OCI-LY7 (cell line): ENCODE measurements around the gene ZNF232. TPM values are rescaled to one million over a fixed set of nuclear protein-coding genes. Genes with fewer than 3 reads are reported as not detected.

Experiments
- BruUV-seq: library from RNA; stranded (reverse); fragments of 400-500 nt; replicated peaks from 2 replicates; lab custom pipeline; 2021; lab: Mats Ljungman, UMichigan
- CTCF ChIA-PET: fragments of 300-600 bp; sonication (Branson Sonifier 250); formaldehyde crosslinking; loops from one replicate; lab custom pipeline; 2022; ENCODE audit warnings: antibody characterized with exemption; ENCODE audit not compliant: unreplicated experiment; lab: Charles Lee
- POLR2A ChIA-PET: fragments of 300-600 bp; sonication (Branson Sonifier 250); formaldehyde crosslinking; loops from one replicate; lab custom pipeline; 2022; ENCODE audit warnings: antibody characterized with exemption; lab: Charles Lee
- DNase-seq: peaks from one replicate; pipeline ENCODE4 v3.0.0-alpha.2; 2015; ENCODE audit warnings: low spot score
- H2AFZ ChIP-seq: fragments of 200-600 bp; sonication (generic), shearing (Covaris generic); 2 replicates; pipeline ENCODE4 v1.6.1; 2014; ENCODE audit warnings: mild to moderate bottlenecking, antibody characterized with exemption, low read length, moderate library complexity
- H3K27ac ChIP-seq: fragments of 200-600 bp; sonication (generic); 2 replicates; pipeline ENCODE4 v1.5.1; 2014; ENCODE audit warnings: mixed run types, low read depth, mild to moderate bottlenecking, moderate library complexity, low read length, inconsistent platforms; ENCODE audit not compliant: poor library complexity, severe bottlenecking
- H3K36me3 ChIP-seq: fragments of 200-600 bp; sonication (generic); 2 replicates; pipeline ENCODE4 v1.6.1; 2014; ENCODE audit warnings: mild to moderate bottlenecking, antibody characterized with exemption, low read length, moderate library complexity, mixed read lengths; ENCODE audit not compliant: insufficient read depth
- H3K4me1 ChIP-seq: fragments of 200-600 bp; sonication (generic); 2 replicates; pipeline ENCODE4 v1.5.1; 2014; ENCODE audit warnings: mild to moderate bottlenecking, low read length; ENCODE audit not compliant: insufficient read depth, poor library complexity, severe bottlenecking
- H3K4me2 ChIP-seq: fragments of 200-600 bp; sonication (generic); 2 replicates; pipeline ENCODE4 v1.6.1; 2014; ENCODE audit warnings: mild to moderate bottlenecking, low read length
- H3K4me3 ChIP-seq: fragments of 200-600 bp; sonication (generic); 2 replicates; pipeline ENCODE4 v1.5.1; 2014; ENCODE audit warnings: mild to moderate bottlenecking, low read depth, low read length; ENCODE audit not compliant: poor library complexity, severe bottlenecking
- H3K79me2 ChIP-seq: fragments of 200-600 bp; sonication (generic); 2 replicates; pipeline ENCODE4 v1.6.1; 2016; ENCODE audit warnings: low read depth, mild to moderate bottlenecking, low read length, moderate library complexity, mixed read lengths; ENCODE audit not compliant: insufficient read depth
- H3K9me2 ChIP-seq: fragments of 200-600 bp; sonication (generic); 2 replicates; pipeline ENCODE4 v1.6.1; 2016; ENCODE audit warnings: mild to moderate bottlenecking, low read length, mixed read lengths; ENCODE audit not compliant: insufficient read depth
- H3K9me3 ChIP-seq: fragments of 200-600 bp; sonication (generic); 2 replicates; pipeline ENCODE4 v1.6.1; 2014; ENCODE audit warnings: mild to moderate bottlenecking, mixed run types, low read length, mixed read lengths
- H4K20me1 ChIP-seq: fragments of 200-600 bp; sonication (generic); 2 replicates; pipeline ENCODE4 v1.6.1; 2014; ENCODE audit warnings: mild to moderate bottlenecking, antibody characterized with exemption, low read length, moderate library complexity, mixed read lengths; ENCODE audit not compliant: insufficient read depth
- EZH2phosphoT487 ChIP-seq: fragments of 200-600 bp; sonication (generic); IDR thresholded peaks from 2 replicates; pipeline ENCODE4 v1.6.1; 2018; ENCODE audit warnings: low read depth, borderline replicate concordance, mild to moderate bottlenecking, mixed run types, antibody characterized with exemption, low read length, moderate library complexity, mixed read lengths
- intact Hi-C: fragments of 100-400 bp; cut with micrococcal nuclease; formaldehyde crosslinking; loops from one replicate; pipeline ENCODE4 v1.10.0; 2022; ENCODE audit not compliant: unreplicated experiment
- total RNA-seq, 2 experiments: library from RNA; depleted of rRNA in 1 of 2; stranded (reverse); fragments of >200 nt in 1 of 2; shearing (Covaris generic) in 1 of 2; gene quantifications; 2 replicates each; pipeline ENCODE4 v1.2.3, GENCODE V29; 2014 to 2022
- TF ChIP-seq, protein P1 (sequence below): fragments of 200-600 bp; sonication (generic); conservative IDR thresholded peaks from 2 replicates; pipeline ENCODE4 v1.5.1; 2014; ENCODE audit warnings: mild to moderate bottlenecking, antibody characterized with exemption, low read length, moderate library complexity, mixed read lengths

The ZNF232 gene
- total RNA-seq, 2 experiments from 2014 or later: 21.3 to 28.3 TPM

DNA sequence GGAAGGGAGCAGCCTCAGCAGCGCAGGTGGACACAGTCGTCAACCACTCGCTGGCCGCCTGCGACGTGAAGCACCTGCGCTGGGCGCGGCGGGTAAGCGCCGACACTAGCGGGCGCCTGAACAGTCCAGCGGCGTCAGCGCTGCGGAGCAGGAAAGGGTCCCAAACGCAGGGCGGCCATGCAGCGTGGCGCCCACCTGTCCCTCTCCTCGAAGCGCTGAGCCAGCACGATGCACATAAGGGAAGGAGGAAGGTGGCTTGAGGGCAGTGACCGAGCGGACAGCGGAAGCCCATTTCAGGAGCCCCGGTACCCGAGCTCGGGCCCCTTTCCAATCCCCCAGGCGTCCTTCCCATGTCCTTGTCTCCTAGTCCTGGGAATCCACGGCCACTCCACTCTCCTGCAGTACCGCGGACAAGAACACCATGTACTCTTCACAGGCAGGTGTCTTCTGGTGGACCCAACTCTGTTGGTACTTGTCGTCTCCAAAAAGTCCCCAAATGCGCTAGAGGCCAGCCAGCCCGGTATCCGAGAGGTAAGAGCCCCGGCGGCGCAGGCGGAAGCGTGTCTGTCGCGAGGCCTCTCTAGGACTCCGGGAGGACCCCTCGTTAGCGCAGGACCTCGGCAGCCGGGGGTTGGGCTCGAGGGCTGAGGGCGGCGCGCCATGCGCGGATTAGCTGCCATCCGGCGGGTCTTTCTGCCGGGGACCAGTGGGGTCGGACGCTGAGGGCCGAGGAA lies 14.4 kb downstream of the ZNF232 start:
- Histone ChIP-seq H3K79me2 (no peaks in the 10 kb centered on the region), H3K36me3 (no peaks in the 10 kb centered on the region), H3K4me1 (no peaks in the 10 kb centered on the region), H3K4me3 (no peak overlapping the region), H4K20me1 (no peaks in the 10 kb centered on the region), H3K9me3 (peaks cover 50% of the 10 kb centered on the region), H3K9me2 (no peaks in the 10 kb centered on the region), H2AFZ (no peak overlapping the region), H3K4me2 (no peak overlapping the region), H3K27ac (no peak overlapping the region)
- no peak for DNase-seq
- POLR2A ChIA-PET: no interaction called here
- CTCF ChIA-PET: no interaction called here
- no TSS peak for BruUV-seq
- TF ChIP-seq, protein P1, sequence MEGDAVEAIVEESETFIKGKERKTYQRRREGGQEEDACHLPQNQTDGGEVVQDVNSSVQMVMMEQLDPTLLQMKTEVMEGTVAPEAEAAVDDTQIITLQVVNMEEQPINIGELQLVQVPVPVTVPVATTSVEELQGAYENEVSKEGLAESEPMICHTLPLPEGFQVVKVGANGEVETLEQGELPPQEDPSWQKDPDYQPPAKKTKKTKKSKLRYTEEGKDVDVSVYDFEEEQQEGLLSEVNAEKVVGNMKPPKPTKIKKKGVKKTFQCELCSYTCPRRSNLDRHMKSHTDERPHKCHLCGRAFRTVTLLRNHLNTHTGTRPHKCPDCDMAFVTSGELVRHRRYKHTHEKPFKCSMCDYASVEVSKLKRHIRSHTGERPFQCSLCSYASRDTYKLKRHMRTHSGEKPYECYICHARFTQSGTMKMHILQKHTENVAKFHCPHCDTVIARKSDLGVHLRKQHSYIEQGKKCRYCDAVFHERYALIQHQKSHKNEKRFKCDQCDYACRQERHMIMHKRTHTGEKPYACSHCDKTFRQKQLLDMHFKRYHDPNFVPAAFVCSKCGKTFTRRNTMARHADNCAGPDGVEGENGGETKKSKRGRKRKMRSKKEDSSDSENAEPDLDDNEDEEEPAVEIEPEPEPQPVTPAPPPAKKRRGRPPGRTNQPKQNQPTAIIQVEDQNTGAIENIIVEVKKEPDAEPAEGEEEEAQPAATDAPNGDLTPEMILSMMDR: no peak
- TF ChIP-seq EZH2phosphoT487: no peak
- intact Hi-C loops: no loop called here

DNA sequence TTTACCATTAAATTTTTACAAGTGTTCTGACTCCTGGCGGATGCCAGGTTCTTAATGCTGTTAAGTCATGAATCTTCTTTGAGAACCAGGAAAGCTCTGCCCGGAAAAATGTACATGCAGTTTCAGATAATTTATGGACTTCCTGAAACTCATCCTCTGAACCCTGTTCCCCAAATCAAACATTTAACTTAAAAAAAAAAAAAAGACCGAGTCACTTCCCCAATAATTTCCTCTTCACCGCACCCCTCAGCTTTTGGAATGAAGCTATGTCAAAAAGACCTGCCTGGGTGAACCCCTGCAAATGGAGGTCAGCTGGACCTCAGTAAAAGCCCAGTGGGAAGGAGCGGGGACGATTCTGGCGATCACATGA lies 15.0 kb downstream of the ZNF232 start:
- peaks cover under 1% of the 10 kb centered on the region; the same call in 1 of the 2 replicates for H3K36me3 ChIP-seq
- no peaks in the 10 kb centered on the region for H3K79me2 ChIP-seq
- H3K4me3 ChIP-seq: no peak overlapping the region
- ChIA-PET CTCF (no interaction called here), POLR2A (no interaction called here)
- intact Hi-C loops: no loop called here
- DNase-seq: no peak
- H3K27ac ChIP-seq: no peak overlapping the region
- peaks cover 55% of the 10 kb centered on the region for H3K9me3 ChIP-seq
- H3K4me1 ChIP-seq: no peaks in the 10 kb centered on the region
- no TSS peak for BruUV-seq
- TF ChIP-seq, protein P1: no peak
- TF ChIP-seq EZH2phosphoT487: no peak
- no peak overlapping the region for H2AFZ ChIP-seq
- no peaks in the 10 kb centered on the region for H4K20me1 ChIP-seq
- H3K9me2 ChIP-seq: no peaks in the 10 kb centered on the region
- H3K4me2 ChIP-seq: no peak overlapping the region

DNA sequence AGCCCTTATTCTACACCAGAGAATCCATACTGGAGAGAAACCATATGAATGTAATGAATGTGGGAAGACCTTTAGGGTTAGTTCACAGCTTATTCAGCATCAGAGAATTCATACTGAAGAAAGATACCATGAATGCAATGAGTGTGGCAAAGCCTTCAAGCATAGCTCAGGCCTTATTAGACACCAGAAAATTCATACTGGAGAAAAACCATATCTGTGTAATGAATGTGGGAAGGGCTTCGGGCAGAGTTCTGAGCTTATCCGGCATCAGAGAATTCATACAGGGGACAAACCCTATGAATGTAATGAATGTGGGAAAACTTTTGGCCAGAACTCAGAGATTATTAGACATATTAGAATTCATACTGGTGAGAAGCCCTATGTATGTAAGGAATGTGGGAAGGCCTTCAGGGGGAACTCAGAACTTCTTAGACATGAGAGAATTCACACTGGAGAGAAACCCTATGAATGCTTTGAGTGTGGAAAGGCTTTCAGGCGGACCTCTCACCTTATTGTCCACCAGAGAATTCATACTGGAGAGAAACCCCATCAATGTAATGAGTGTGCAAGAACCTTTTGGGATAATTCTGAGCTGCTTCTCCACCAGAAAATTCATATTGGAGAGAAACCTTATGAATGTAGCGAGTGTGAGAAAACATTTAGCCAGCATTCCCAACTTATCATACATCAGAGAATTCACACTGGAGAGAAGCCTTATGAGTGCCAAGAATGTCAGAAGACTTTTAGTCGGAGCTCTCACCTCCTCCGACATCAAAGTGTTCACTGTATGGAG lies 19.3 kb downstream of the ZNF232 start:
- H3K36me3 ChIP-seq: peaks cover 10% of the 10 kb centered on the region; the same call in 1 of the 2 replicates
- H4K20me1 ChIP-seq: no peaks in the 10 kb centered on the region
- H3K79me2 ChIP-seq: no peaks in the 10 kb centered on the region
- TF ChIP-seq, protein P1: no peak
- no peak for TF ChIP-seq EZH2phosphoT487
- H3K9me2 ChIP-seq: no peaks in the 10 kb centered on the region
- DNase-seq: no peak
- H3K4me3 ChIP-seq: no peak overlapping the region
- peaks cover 73% of the 10 kb centered on the region for H3K9me3 ChIP-seq
- intact Hi-C loops: no loop called here
- no peak overlapping the region for H2AFZ ChIP-seq
- no peak overlapping the region for H3K27ac ChIP-seq
- CTCF ChIA-PET: no interaction called here
- POLR2A ChIA-PET: no interaction called here
- no TSS peak for BruUV-seq
- H3K4me1 ChIP-seq: no peaks in the 10 kb centered on the region
- no peak overlapping the region for H3K4me2 ChIP-seq
